Neuronal stem cell (in vitro differentiated cells): ENCODE data around the gene JAKMIP2.

Source experiments
- DNase-seq: peaks from one replicate; pipeline ENCODE4 v3.0.0-alpha.2; 2013; ENCODE audit warnings: low spot score
- H2AFZ ChIP-seq: one replicate; pipeline ENCODE4 v1.6.1; 2013; ENCODE audit warnings: mild to moderate bottlenecking, low read length, inconsistent platforms
- H2AK5ac ChIP-seq: 2 replicates; pipeline ENCODE4 v1.6.1; 2013; ENCODE audit warnings: low read depth, mild to moderate bottlenecking, inconsistent platforms, low read length, moderate library complexity, mixed read lengths
- H2BK120ac ChIP-seq: 2 replicates; pipeline ENCODE4 v1.6.1; 2013; ENCODE audit warnings: low read depth, mild to moderate bottlenecking, inconsistent platforms, low read length, moderate library complexity, mixed read lengths
- H2BK12ac ChIP-seq: one replicate; pipeline ENCODE4 v1.6.1; 2013; ENCODE audit warnings: low read length, inconsistent platforms
- H2BK15ac ChIP-seq: 2 replicates; pipeline ENCODE4 v1.6.1; 2013; ENCODE audit warnings: mild to moderate bottlenecking, low read length, inconsistent platforms, mixed read lengths
- H2BK5ac ChIP-seq: one replicate; pipeline ENCODE4 v1.6.1; 2013; ENCODE audit warnings: inconsistent platforms, mild to moderate bottlenecking, low read length, moderate library complexity
- H3K14ac ChIP-seq: one replicate; pipeline ENCODE4 v1.6.1; 2013; ENCODE audit warnings: low read length, inconsistent platforms
- H3K18ac ChIP-seq: 2 replicates; pipeline ENCODE4 v1.6.1; 2013; ENCODE audit warnings: low read length, inconsistent platforms
- H3K23ac ChIP-seq: 2 replicates; pipeline ENCODE4 v1.6.1; 2013; ENCODE audit warnings: low read depth, mild to moderate bottlenecking, mixed read lengths, low read length, inconsistent platforms; ENCODE audit not compliant: poor library complexity
- H3K27ac ChIP-seq: replicated peaks from 3 replicates; pipeline ENCODE4 v1.5.1; 2013; ENCODE audit warnings: low read length, inconsistent platforms
- H3K27me3 ChIP-seq, 3 experiments: 2 replicates each; pipeline ENCODE4 v1.6.1; 2013; ENCODE audit warnings: low read length in 3 of 3, mild to moderate bottlenecking in 2 of 3, inconsistent platforms in 1 of 3, low read depth in 1 of 3, mixed read lengths in 1 of 3, moderate library complexity in 1 of 3; ENCODE audit not compliant: control insufficient read depth in 3 of 3, insufficient read depth in 3 of 3
- H3K36me3 ChIP-seq, 2 donors: replicated peaks in 1 of 2; 2 replicates each; pipeline ENCODE4 v1.6.1; 2013; ENCODE audit warnings: low read length in 2 of 2; ENCODE audit not compliant: control insufficient read depth in 2 of 2, insufficient read depth in 2 of 2
- H3K4ac ChIP-seq: 2 replicates; pipeline ENCODE4 v1.6.1; 2013; ENCODE audit warnings: inconsistent platforms, mild to moderate bottlenecking, low read length, moderate library complexity
- H3K4me1 ChIP-seq, 2 donors: 1 replicate in 1 of 2; 2 replicates in 1 of 2; pipeline ENCODE4 v1.6.1; 2013; ENCODE audit warnings: low read length in 2 of 2, low read depth in 1 of 2; ENCODE audit not compliant: control insufficient read depth in 2 of 2, insufficient read depth in 1 of 2
- H3K4me2 ChIP-seq: one replicate; pipeline ENCODE4 v1.6.1; 2013; ENCODE audit warnings: mild to moderate bottlenecking, low read length, inconsistent platforms; ENCODE audit not compliant: insufficient read depth, poor library complexity, severe bottlenecking
- H3K4me3 ChIP-seq, 2 donors: 2 replicates each; pipeline ENCODE4 v1.5.1; 2013; ENCODE audit warnings: low read length in 2 of 2, mild to moderate bottlenecking in 2 of 2, inconsistent platforms in 1 of 2, moderate library complexity in 1 of 2
- H3K79me1 ChIP-seq: one replicate; pipeline ENCODE4 v1.6.1; 2013; ENCODE audit warnings: low read depth, mild to moderate bottlenecking, inconsistent platforms, low read length, moderate library complexity
- H3K9ac ChIP-seq: one replicate; pipeline ENCODE4 v1.6.1; 2013; ENCODE audit warnings: mild to moderate bottlenecking, low read depth, low read length, inconsistent platforms; ENCODE audit not compliant: poor library complexity
- H3K9me3 ChIP-seq, 2 donors: replicated peaks in 1 of 2; 2 replicates each; pipeline versions ENCODE3 to v1.6.1; 2013; ENCODE audit warnings: low read length in 2 of 2, mild to moderate bottlenecking in 2 of 2, inconsistent platforms in 1 of 2, low read depth in 1 of 2, mixed read lengths in 1 of 2, moderate library complexity in 1 of 2; ENCODE audit not compliant: control insufficient read depth in 2 of 2, insufficient read depth in 1 of 2
- H4K8ac ChIP-seq: one replicate; pipeline ENCODE4 v1.6.1; 2013; ENCODE audit warnings: low read depth, mild to moderate bottlenecking, inconsistent platforms, low read length, moderate library complexity
- H4K91ac ChIP-seq: one replicate; pipeline ENCODE4 v1.6.1; 2013; ENCODE audit warnings: low read length, low read depth, mild to moderate bottlenecking, inconsistent platforms; ENCODE audit not compliant: poor library complexity
- WGBS, 2 donors: extraction: QIAGEN DNeasy Blood & Tissue Kit; methylation state at CpG; one replicate each; pipeline ENCODE4 v1.1.7; 2013; ENCODE audit warnings: missing lambda C conversion rate in 2 of 2, mixed read lengths in 1 of 2; ENCODE audit not compliant: insufficient read length in 2 of 2, insufficient replicate concordance in 1 of 2; ENCODE audit errors: extremely low coverage in 2 of 2; 5-methylcytosine and 5-hydroxymethylcytosine counted together

The JAKMIP2 gene

GRCh38 chr5:147565524-147565923 is 217.0 kb downstream of the JAKMIP2 start:
- Histone ChIP-seq H3K4ac (no peak overlapping the region), H3K4me2 (no peak overlapping the region), H3K18ac (no peak overlapping the region), H3K4me1 (peaks cover 21 to 46% of the 10 kb centered on the region in 2 donors), H3K27me3 (no peaks in the 10 kb centered on the region), H4K8ac (no peak overlapping the region), H2BK15ac (no peak overlapping the region), H3K79me1 (no peaks in the 10 kb centered on the region), H4K91ac (no peak overlapping the region), H3K14ac (no peak overlapping the region), H3K27ac (no peak overlapping the region), H3K36me3 (no peaks in the 10 kb centered on the region), H3K9me3 (no peaks in the 10 kb centered on the region), H3K4me3 (no peak overlapping the region), H2AFZ (no peak overlapping the region), H2BK12ac (no peak overlapping the region), H3K9ac (no peak overlapping the region), H2BK5ac (no peak overlapping the region), H2AK5ac (no peak overlapping the region), H2BK120ac (no peak overlapping the region), H3K23ac (no peak overlapping the region)
- DNase-seq, result no peak
- no CpG with 5 or more reads among the region's 1 CpG for WGBS, 2 donors

- no peak for DNase-seq
- H2BK120ac ChIP-seq, result no peak overlapping the region
- no peak overlapping the region for H3K4me2 ChIP-seq
- H3K18ac ChIP-seq, result no peak overlapping the region
- no peak overlapping the region for H4K91ac ChIP-seq
- no CpG with 5 or more reads among the region's 3 CpGs for WGBS, 2 donors
- H4K8ac ChIP-seq, result no peak overlapping the region
- H2BK15ac ChIP-seq, result no peak overlapping the region
- no peak overlapping the region for H2BK5ac ChIP-seq
- H3K4me1 ChIP-seq, result peaks cover 23 to 54% of the 10 kb centered on the region in 2 donors
- no peak overlapping the region for H2AFZ ChIP-seq
- H3K4me3 ChIP-seq, result no peak overlapping the region
- peak overlapping the region; percentile 62 for H3K27ac ChIP-seq
- H3K14ac ChIP-seq, result no peak overlapping the region
- no peak overlapping the region for H3K9ac ChIP-seq
- H2AK5ac ChIP-seq, result no peak overlapping the region
- no peaks in the 10 kb centered on the region for H3K36me3 ChIP-seq
- no peaks in the 10 kb centered on the region for H3K79me1 ChIP-seq
- H3K9me3 ChIP-seq, result no peaks in the 10 kb centered on the region
- H3K4ac ChIP-seq, result no peak overlapping the region
- H3K27me3 ChIP-seq, result no peaks in the 10 kb centered on the region
- no peak overlapping the region for H3K23ac ChIP-seq
- no peak overlapping the region for H2BK12ac ChIP-seq
Observed at GRCh38 chr5:147564124-147564486, 218.4 kb downstream of the JAKMIP2 start.

- WGBS, 2 donors, result no CpG with 5 or more reads among the region's 1 CpG
- Histone ChIP-seq H2BK5ac (no peak overlapping the region), H3K18ac (no peak overlapping the region), H3K4me1 (peaks cover 19 to 53% of the 10 kb centered on the region in 2 donors), H3K79me1 (no peaks in the 10 kb centered on the region), H3K23ac (no peak overlapping the region), H3K9me3 (no peaks in the 10 kb centered on the region), H2AK5ac (no peak overlapping the region), H4K8ac (no peak overlapping the region), H2AFZ (no peak overlapping the region), H2BK120ac (no peak overlapping the region), H3K36me3 (no peaks in the 10 kb centered on the region), H4K91ac (no peak overlapping the region), H3K4me3 (no peak overlapping the region), H3K4ac (no peak overlapping the region), H3K27me3 (no peaks in the 10 kb centered on the region), H2BK15ac (no peak overlapping the region), H3K4me2 (no peak overlapping the region), H3K9ac (no peak overlapping the region), H3K14ac (no peak overlapping the region), H3K27ac (peak overlapping the region; percentile 62), H2BK12ac (no peak overlapping the region)
- DNase-seq, result no peak
Observed at GRCh38 chr5:147563466-147564123, 218.9 kb downstream of the JAKMIP2 start.

- H2BK120ac ChIP-seq, result no peak overlapping the region
- H4K91ac ChIP-seq, result no peak overlapping the region
- H2BK15ac ChIP-seq, result no peak overlapping the region
- no peak overlapping the region for H3K23ac ChIP-seq
- no peak overlapping the region for H3K14ac ChIP-seq
- no peaks in the 10 kb centered on the region for H3K36me3 ChIP-seq
- no peak overlapping the region for H3K4ac ChIP-seq
- H2BK12ac ChIP-seq, result no peak overlapping the region
- H2AFZ ChIP-seq, result no peak overlapping the region
- H3K4me3 ChIP-seq, result no peak overlapping the region
- H2BK5ac ChIP-seq, result no peak overlapping the region
- H3K4me2 ChIP-seq, result no peak overlapping the region
- H3K27ac ChIP-seq, result peak overlapping the region; percentile 60
- no peak for DNase-seq
- WGBS, 2 donors, result no CpG with 5 or more reads among the region's 2 CpGs
- H3K4me1 ChIP-seq, result peaks cover 11 to 48% of the 10 kb centered on the region in 2 donors
- H3K79me1 ChIP-seq, result no peaks in the 10 kb centered on the region
- H4K8ac ChIP-seq, result no peak overlapping the region
- H3K27me3 ChIP-seq, result no peaks in the 10 kb centered on the region
- no peaks in the 10 kb centered on the region for H3K9me3 ChIP-seq
- H2AK5ac ChIP-seq, result no peak overlapping the region
- no peak overlapping the region for H3K18ac ChIP-seq
- no peak overlapping the region for H3K9ac ChIP-seq
Observed at GRCh38 chr5:147561435-147561834, 221.1 kb downstream of the JAKMIP2 start.
